ENCODE measurements around the gene CDK10.

GRCh38 chr16:89736554-89736953 lies 50.1 kb downstream of the CDK10 start:
- TF ChIP-seq POLR2AphosphoS5 (IDR thresholded peaks at IDR 0.05) = no peak
- TF ChIP-seq, protein P1, sequence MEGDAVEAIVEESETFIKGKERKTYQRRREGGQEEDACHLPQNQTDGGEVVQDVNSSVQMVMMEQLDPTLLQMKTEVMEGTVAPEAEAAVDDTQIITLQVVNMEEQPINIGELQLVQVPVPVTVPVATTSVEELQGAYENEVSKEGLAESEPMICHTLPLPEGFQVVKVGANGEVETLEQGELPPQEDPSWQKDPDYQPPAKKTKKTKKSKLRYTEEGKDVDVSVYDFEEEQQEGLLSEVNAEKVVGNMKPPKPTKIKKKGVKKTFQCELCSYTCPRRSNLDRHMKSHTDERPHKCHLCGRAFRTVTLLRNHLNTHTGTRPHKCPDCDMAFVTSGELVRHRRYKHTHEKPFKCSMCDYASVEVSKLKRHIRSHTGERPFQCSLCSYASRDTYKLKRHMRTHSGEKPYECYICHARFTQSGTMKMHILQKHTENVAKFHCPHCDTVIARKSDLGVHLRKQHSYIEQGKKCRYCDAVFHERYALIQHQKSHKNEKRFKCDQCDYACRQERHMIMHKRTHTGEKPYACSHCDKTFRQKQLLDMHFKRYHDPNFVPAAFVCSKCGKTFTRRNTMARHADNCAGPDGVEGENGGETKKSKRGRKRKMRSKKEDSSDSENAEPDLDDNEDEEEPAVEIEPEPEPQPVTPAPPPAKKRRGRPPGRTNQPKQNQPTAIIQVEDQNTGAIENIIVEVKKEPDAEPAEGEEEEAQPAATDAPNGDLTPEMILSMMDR (IDR thresholded peaks at IDR 0.05) = no peak

Measured in esophagus muscularis mucosa (tissue), 3 donors.